DND-41 (cell line): ENCODE measurements around the gene SGSM2.

Source experiments
- EZH2 ChIP-seq: IDR thresholded peaks from 3 replicates; pipeline ENCODE4 v1.6.1; 2012; ENCODE audit warnings: borderline replicate concordance, low read depth, mild to moderate bottlenecking, moderate library complexity, low read length, inconsistent platforms; ENCODE audit not compliant: severe bottlenecking
- TF ChIP-seq, protein P1 (sequence below): IDR thresholded peaks from 2 replicates; pipeline ENCODE4 v1.5.1; 2012; ENCODE audit warnings: borderline replicate concordance, low read length, moderate library complexity, mild to moderate bottlenecking; ENCODE audit not compliant: poor library complexity, severe bottlenecking; ENCODE audit errors: extremely low read depth

DNA sequence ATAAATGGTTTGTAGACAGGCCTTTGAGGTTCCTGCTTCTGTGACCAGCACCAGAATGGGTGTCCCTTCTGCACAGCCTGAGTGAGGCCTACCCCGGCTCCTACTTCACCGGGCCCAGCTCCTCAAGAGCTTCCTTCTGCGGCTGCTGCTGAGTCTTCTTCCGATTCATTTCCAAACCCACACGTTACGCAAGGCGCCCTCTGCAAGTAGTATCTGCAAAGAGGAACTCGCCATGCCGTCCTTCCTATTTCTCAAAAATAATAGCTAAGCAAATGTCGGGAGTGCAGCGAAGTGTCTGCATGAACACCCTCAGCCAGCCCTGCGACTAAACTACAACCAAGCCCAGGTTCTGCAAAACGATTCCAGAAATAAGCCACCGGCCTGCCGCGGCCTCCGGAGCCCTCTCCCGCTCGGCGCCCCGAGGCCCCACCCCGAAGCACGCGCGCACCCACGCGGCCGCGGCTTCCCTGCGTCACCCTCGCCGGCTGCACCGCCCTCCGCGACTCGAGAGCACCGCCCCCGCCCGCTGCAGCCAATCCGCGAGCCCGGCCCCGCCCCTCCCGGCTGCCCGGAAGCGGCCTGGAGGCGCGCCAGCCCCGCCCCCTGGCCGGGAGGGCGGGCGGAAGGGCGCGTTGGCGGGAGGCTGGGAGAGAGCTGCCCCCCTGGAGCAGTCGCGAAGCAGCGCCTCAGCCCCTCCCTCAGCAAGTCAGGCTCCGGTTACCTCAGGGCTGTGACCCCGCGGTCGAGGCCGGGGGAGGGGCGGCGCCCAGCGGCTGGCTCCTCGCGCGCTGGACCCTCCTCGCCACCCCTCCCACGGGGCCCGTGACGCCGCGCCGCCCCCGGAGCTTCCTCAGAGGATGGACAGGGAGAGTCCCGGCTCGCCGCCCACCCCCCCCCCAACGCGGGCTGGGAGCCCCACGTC, 55.2 kb downstream of the SGSM2 start:
- TF ChIP-seq, protein P1, sequence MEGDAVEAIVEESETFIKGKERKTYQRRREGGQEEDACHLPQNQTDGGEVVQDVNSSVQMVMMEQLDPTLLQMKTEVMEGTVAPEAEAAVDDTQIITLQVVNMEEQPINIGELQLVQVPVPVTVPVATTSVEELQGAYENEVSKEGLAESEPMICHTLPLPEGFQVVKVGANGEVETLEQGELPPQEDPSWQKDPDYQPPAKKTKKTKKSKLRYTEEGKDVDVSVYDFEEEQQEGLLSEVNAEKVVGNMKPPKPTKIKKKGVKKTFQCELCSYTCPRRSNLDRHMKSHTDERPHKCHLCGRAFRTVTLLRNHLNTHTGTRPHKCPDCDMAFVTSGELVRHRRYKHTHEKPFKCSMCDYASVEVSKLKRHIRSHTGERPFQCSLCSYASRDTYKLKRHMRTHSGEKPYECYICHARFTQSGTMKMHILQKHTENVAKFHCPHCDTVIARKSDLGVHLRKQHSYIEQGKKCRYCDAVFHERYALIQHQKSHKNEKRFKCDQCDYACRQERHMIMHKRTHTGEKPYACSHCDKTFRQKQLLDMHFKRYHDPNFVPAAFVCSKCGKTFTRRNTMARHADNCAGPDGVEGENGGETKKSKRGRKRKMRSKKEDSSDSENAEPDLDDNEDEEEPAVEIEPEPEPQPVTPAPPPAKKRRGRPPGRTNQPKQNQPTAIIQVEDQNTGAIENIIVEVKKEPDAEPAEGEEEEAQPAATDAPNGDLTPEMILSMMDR, result no peak
- TF ChIP-seq EZH2, result no peak
